Measurements from ENCODE around the gene CCDC91.
A peak's percentile ranks its signal among the peaks of the same experiment; 100 is the strongest.

CCDC91 gene

GRCh38 chr12:28231248-28231647 lies 41.0 kb downstream of the CCDC91 start:
- H3K36me3 ChIP-seq = no peaks in the 10 kb centered on the region
- no peaks in the 10 kb centered on the region for H3K4me1 ChIP-seq
- no peaks in the 10 kb centered on the region for H3K27me3 ChIP-seq
- H3K9me3 ChIP-seq = no peaks in the 10 kb centered on the region
- no peak for DNase-seq
- H3K4me3 ChIP-seq (ENCODE audit: low read depth, low read length) = no peak overlapping the region
- no peak for TF ChIP-seq CTCF (IDR thresholded peaks at IDR 0.05; ENCODE audit: low read depth, low read length)

DNA sequence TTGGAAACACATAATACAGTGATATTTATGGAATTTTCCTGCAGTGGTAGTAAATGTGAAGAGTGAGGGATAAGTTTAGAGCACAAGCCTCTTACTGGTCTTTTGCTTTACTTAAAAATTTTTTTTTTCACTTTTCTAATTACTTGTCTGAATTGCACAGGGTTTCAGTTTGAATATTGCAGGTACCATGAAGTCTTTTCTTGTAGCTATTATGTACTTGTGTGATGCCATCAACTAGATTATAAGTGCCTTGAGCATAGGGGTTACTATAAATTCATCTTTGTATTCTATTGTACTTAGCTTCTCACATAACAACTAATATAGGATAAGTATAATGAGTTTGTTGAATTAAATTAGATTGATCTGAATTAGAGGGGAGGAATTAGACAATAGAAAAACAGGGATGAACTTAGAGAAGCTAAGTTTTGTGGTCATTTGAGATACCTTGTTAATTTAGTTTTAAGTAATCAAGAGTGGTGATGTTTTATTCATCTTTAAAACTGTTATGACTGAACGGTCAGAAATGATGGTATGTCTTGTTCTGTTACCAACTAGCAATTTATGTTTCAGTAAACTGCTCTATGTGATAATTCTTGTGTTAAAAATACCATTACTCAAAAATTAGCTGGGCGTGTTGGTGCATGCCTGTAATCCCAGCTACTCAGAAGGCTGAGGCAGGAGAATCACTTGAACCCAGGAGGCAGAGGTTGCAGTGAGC lies 42.1 kb downstream of the CCDC91 start:
- no peak for DNase-seq
- no peak for TF ChIP-seq CTCF (IDR thresholded peaks at IDR 0.05; ENCODE audit: low read depth, low read length)
- no peaks in the 10 kb centered on the region for H3K9me3 ChIP-seq

DNA sequence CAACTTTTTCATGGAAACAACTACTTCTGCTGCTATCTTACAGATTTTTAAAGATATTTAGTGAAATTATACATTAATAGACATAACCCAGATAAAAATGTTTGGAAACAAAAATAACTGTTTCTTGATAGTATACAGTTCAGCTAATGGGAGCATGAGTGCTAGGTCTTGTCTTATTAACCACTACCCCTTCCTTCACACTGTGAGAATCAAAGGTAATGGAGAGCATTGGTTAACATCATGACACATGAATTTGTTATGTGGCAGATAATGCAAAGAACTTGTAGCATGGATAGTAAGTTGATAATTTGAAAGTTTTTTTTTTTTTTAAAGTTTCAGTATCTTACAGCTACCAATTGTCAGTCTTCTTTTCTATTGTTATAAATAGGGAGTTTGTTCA lies 44.2 kb downstream of the CCDC91 start:
- Histone ChIP-seq H3K36me3 (no peaks in the 10 kb centered on the region), H3K4me3 (ENCODE audit: low read depth, low read length) (no peak overlapping the region), H3K27me3 (no peaks in the 10 kb centered on the region), H3K9me3 (no peaks in the 10 kb centered on the region), H3K4me1 (no peaks in the 10 kb centered on the region)
- DNase-seq = no peak
- TF ChIP-seq CTCF (IDR thresholded peaks at IDR 0.05; ENCODE audit: low read depth, low read length) = no peak

More for the DNA sequence above, 42.1 kb downstream of the CCDC91 start:
- Histone ChIP-seq H3K36me3 (no peaks in the 10 kb centered on the region), H3K4me1 (no peaks in the 10 kb centered on the region), H3K27me3 (no peaks in the 10 kb centered on the region), H3K4me3 (ENCODE audit: low read depth, low read length) (no peak overlapping the region)

- H3K27me3 ChIP-seq = no peaks in the 10 kb centered on the region
- H3K36me3 ChIP-seq = no peaks in the 10 kb centered on the region
- TF ChIP-seq CTCF (IDR thresholded peaks at IDR 0.05; ENCODE audit: low read depth, low read length) = no peak
- H3K4me1 ChIP-seq = no peaks in the 10 kb centered on the region
- H3K4me3 ChIP-seq (ENCODE audit: low read depth, low read length) = no peak overlapping the region
- H3K9me3 ChIP-seq = no peaks in the 10 kb centered on the region
- DNase-seq = no peak
These were observed 44.8 kb downstream of the CCDC91 start for GRCh38 chr12:28235015-28235414.

GRCh38 chr12:28235985-28236384 lies 45.7 kb downstream of the CCDC91 start:
- Histone ChIP-seq H3K36me3 (no peaks in the 10 kb centered on the region), H3K27me3 (no peaks in the 10 kb centered on the region), H3K9me3 (no peaks in the 10 kb centered on the region), H3K4me3 (ENCODE audit: low read depth, low read length) (no peak overlapping the region), H3K4me1 (no peaks in the 10 kb centered on the region)
- DNase-seq = no peak
- TF ChIP-seq CTCF (IDR thresholded peaks at IDR 0.05; ENCODE audit: low read depth, low read length) = no peak

DNA sequence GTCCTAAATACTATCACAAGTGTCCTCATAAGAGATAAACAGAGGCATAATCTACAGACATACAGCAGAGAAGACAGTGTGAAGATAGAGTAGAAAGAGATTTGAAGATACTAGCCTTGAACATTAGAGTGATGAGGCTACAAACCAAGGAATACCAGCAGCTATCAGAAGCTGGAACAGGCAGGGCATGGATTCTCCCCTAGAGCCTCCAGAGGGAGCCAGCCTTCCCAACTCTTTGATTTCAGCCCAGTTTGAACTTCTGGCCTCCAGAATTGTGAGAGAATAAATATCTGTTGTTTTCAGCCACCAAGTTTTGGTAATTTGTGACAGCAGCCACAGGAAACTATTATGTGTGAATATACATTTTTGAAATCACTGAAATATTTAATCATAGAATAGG lies 47.2 kb downstream of the CCDC91 start:
- TF ChIP-seq CTCF (IDR thresholded peaks at IDR 0.05; ENCODE audit: low read depth, low read length) = peak; percentile 45
- H3K9me3 ChIP-seq = no peaks in the 10 kb centered on the region
- H3K27me3 ChIP-seq = no peaks in the 10 kb centered on the region
- H3K4me1 ChIP-seq = no peaks in the 10 kb centered on the region
- H3K36me3 ChIP-seq = no peaks in the 10 kb centered on the region
- DNase-seq = no peak
- no peak overlapping the region for H3K4me3 ChIP-seq (ENCODE audit: low read depth, low read length)
